ENCODE data around the gene RHOT2. TPM values are rescaled to one million over a fixed set of nuclear protein-coding genes. Genes with fewer than 3 reads are reported as not detected.

RHOT2 gene
- total and polyA plus RNA-seq, 10 of the 15 experiments (the other 5 are each of a cell fraction or from before 2014, with no cell fraction given): 3.7 to 174 (median 69.8) TPM

- no peak for ATAC-seq
- Histone ChIP-seq H2AFZ (ENCODE audit: control insufficient read depth, low read depth, low read length) (no peak overlapping the region), H3K4me2 (ENCODE audit: control insufficient read depth, insufficient read depth) (no peak overlapping the region), H4K20me1 (ENCODE audit: control insufficient read depth, insufficient read depth) (no peaks in the 10 kb centered on the region), H3K79me2 (ENCODE audit: control insufficient read depth, insufficient read depth, low read length) (no peaks in the 10 kb centered on the region), H3K27ac (ENCODE audit: control insufficient read depth, insufficient read depth) (no peak overlapping the region), H3K9ac (ENCODE audit: control insufficient read depth, insufficient read depth, low read length) (no peak overlapping the region), H3K36me3 (ENCODE audit: control insufficient read depth in 2 of 2, insufficient read depth in 2 of 2, low read length in 1 of 2) (no peaks in the 10 kb centered on the region; a peak in 2 of 4 replicates), H3K27me3 (replicated peaks in 1 of 2; ENCODE audit: control insufficient read depth in 2 of 2, insufficient read depth in 2 of 2, low read length in 1 of 2) (no peaks in the 10 kb centered on the region), H3K9me3 (replicated peaks; ENCODE audit: control insufficient read depth, insufficient read depth, low read length) (no peaks in the 10 kb centered on the region), H3K4me1 (ENCODE audit: control insufficient read depth, insufficient read depth, low read length) (peaks cover 6% of the 10 kb centered on the region), H3K4me3 (no peak overlapping the region)
- no peak for FAIRE-seq
- ChIA-PET POLR2A (interaction anchor here (1.4 kb wide), 1 partner anchor 19 kb away, joined by 3 read pairs; no protein-coding TSS in a partner anchor), SMC1A (ENCODE audit: uncharacterized antibody, unreplicated experiment) (no interaction called here), RAD21 (ENCODE audit: unreplicated experiment) (no interaction called here), CTCF (interaction anchor here (0.7 to 2.0 kb wide), 2 partner anchors 10 to 14 kb away, joined by 3 to 7 read pairs; no protein-coding TSS in a partner anchor)
- intact Hi-C loops (cut with micrococcal nuclease; ENCODE audit: unreplicated experiment) (loop anchor here (10.0 kb wide), 1 partner anchor 268 kb away; the partner anchor contains the start of gene NME4), in situ Hi-C loops (cut with MboI) (loop anchor here (10.0 kb wide), 1 partner anchor 268 kb away; the partner anchor contains the start of gene NME4)
- no peak for DNase-seq (ENCODE audit: low read depth, low spot score)
- BruUV-seq (replicated peaks): no TSS peak
- WGBS (ENCODE audit: insufficient coverage, insufficient replicate concordance, low lambda C conversion rate, missing lambda C conversion rate): 90% methylated on average over 20 of the region's 21 CpGs
- TF ChIP-seq NBN (IDR thresholded peaks at IDR 0.05) (no peak), ZNF687 (IDR thresholded peaks at IDR 0.05) (no peak), ZBTB33 (IDR thresholded peaks at IDR 0.05) (no peak), RBBP5 (conservative IDR thresholded peaks at IDR 0.05) (no peak), KAT2A (conservative IDR thresholded peaks at IDR 0.05; ENCODE audit: control insufficient read depth, low read depth, low read length) (no peak), RELA (IDR thresholded peaks at IDR 0.05; ENCODE audit: borderline replicate concordance, partially characterized antibody) (no peak), HDGF (IDR thresholded peaks at IDR 0.05) (no peak), IRF5 (IDR thresholded peaks at IDR 0.05; ENCODE audit: borderline replicate concordance) (no peak), NR2C1 (IDR thresholded peaks at IDR 0.05) (no peak), ATF7 (IDR thresholded peaks at IDR 0.05; ENCODE audit: low read depth) (no peak)
Observed at GRCh38 chr16:662597-662996, 5.3 kb upstream of the RHOT2 start.

Data from GM12878 (cell line).